ENCODE results near the gene EPHA3.

The EPHA3 gene

DNA sequence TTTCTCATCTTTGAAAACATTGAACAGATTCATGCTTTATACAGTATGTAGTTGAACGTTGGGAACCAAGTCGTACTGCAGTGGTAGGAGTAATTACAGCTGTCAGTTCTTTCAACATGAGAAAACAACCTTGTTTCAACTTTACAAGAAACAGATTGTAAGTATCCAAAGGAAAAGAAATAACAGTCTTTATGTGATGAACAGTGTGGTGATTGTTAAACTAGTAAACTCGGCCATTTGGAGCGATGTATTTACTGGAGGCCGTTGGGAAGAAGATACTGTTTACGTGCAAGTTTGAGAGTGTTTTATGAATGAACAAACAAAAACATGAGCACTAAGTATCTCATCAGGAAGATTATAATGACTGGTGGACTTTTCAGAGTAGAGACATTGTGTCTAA, 48.4 kb downstream of the EPHA3 start:
- H3K4me1 ChIP-seq (ENCODE audit: control insufficient read depth in 2 of 2, insufficient read depth in 1 of 2, low read depth in 1 of 2, low read length in 2 of 2), result peaks cover 0 to 5% of the 10 kb centered on the region in 2 donors
- no peaks in the 10 kb centered on the region for H3K79me1 ChIP-seq (ENCODE audit: low read depth, low read length)
- no peak overlapping the region for H4K91ac ChIP-seq (ENCODE audit: low read depth, low read length, poor library complexity)
- no peak overlapping the region for H3K27ac ChIP-seq (replicated peaks; ENCODE audit: low read length)
- DNase-seq (ENCODE audit: low spot score), result no peak
- WGBS, 2 donors (ENCODE audit: extremely low coverage in 2 of 2, insufficient read length in 2 of 2, insufficient replicate concordance in 1 of 2), result no CpG with 5 or more reads among the region's 6 CpGs
- no peak overlapping the region for H2AK5ac ChIP-seq (ENCODE audit: low read depth, low read length)
- H3K36me3 ChIP-seq (replicated peaks in 1 of 2; ENCODE audit: control insufficient read depth in 2 of 2, insufficient read depth in 2 of 2, low read length in 2 of 2), result no peaks in the 10 kb centered on the region
- H4K8ac ChIP-seq (ENCODE audit: low read depth, low read length), result no peak overlapping the region
- H3K4ac ChIP-seq (ENCODE audit: low read length), result no peak overlapping the region
- H2BK5ac ChIP-seq (ENCODE audit: low read length), result no peak overlapping the region
- no peak overlapping the region for H2BK120ac ChIP-seq (ENCODE audit: low read depth, low read length)
- H3K18ac ChIP-seq (ENCODE audit: low read length), result no peak overlapping the region
- peak overlapping the region; percentile 33 for H2AFZ ChIP-seq (ENCODE audit: low read length)
- no peak overlapping the region for H2BK15ac ChIP-seq (ENCODE audit: low read length)
- no peak overlapping the region for H3K4me3 ChIP-seq (ENCODE audit: low read length in 2 of 2)
- no peak overlapping the region for H3K23ac ChIP-seq (ENCODE audit: low read depth, low read length, poor library complexity)
- H3K9ac ChIP-seq (ENCODE audit: low read depth, low read length, poor library complexity), result no peak overlapping the region
- H3K27me3 ChIP-seq (ENCODE audit: control insufficient read depth in 3 of 3, insufficient read depth in 3 of 3, low read depth in 1 of 3, low read length in 3 of 3), result peaks cover 0 to 2% (median 0%) of the 10 kb centered on the region in 3 experiments
- no peaks in the 10 kb centered on the region for H3K9me3 ChIP-seq (replicated peaks in 1 of 2; ENCODE audit: control insufficient read depth in 2 of 2, insufficient read depth in 1 of 2, low read depth in 1 of 2, low read length in 2 of 2)
- H2BK12ac ChIP-seq (ENCODE audit: low read length), result no peak overlapping the region
- no peak overlapping the region for H3K4me2 ChIP-seq (ENCODE audit: insufficient read depth, low read length, poor library complexity, severe bottlenecking)
- H3K14ac ChIP-seq (ENCODE audit: low read length), result no peak overlapping the region

DNA sequence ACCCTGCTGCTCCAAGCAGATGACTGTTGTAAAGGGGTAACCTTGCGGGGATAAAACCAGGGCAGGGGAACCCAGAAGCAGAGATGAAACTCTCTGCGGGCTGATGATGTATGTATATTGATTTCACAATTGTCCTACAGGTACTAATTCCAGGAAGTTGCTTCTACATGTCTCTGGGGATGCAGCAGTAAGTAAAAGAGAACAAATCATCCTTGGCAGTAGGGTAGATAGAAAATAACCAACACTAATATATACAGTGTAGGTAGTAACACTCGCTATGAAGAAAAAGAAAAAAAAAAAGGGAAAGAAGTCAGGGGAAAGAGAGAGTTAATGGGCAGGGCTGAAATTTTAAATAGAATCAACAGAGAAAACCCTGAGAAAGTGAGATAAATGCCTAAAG, 50.2 kb downstream of the EPHA3 start:
- no peak overlapping the region for H3K27ac ChIP-seq (replicated peaks; ENCODE audit: low read length)
- no CpG with 5 or more reads among the region's 3 CpGs for WGBS, 2 donors (ENCODE audit: extremely low coverage in 2 of 2, insufficient read length in 2 of 2, insufficient replicate concordance in 1 of 2)
- peaks cover 0 to 2% (median 0%) of the 10 kb centered on the region in 3 experiments for H3K27me3 ChIP-seq (ENCODE audit: control insufficient read depth in 3 of 3, insufficient read depth in 3 of 3, low read depth in 1 of 3, low read length in 3 of 3)

DNA sequence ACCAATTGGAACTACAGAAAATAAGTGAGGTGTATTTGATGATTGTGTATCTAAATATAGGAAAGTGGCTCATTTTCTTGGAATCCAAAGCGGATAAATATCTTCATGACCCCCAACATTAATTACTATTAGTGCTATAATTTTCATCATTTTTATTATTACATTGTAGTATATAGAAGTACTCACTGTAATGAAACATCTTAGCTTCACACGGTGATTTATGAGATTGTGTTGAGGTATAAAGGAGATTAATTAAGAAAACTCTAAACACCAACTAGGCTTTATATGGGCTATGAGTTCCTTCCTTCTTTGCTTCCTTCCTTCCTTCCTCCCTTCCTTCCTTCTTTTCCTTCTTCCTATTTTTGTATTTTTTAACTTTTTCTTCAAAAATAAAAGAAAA, 52.2 kb downstream of the EPHA3 start:
- H3K4me2 ChIP-seq (ENCODE audit: insufficient read depth, low read length, poor library complexity, severe bottlenecking), result no peak overlapping the region
- WGBS, 2 donors (ENCODE audit: extremely low coverage in 2 of 2, insufficient read length in 2 of 2, insufficient replicate concordance in 1 of 2), result no CpG with 5 or more reads among the region's 2 CpGs
- no peak overlapping the region for H3K23ac ChIP-seq (ENCODE audit: low read depth, low read length, poor library complexity)
- H3K36me3 ChIP-seq (replicated peaks in 1 of 2; ENCODE audit: control insufficient read depth in 2 of 2, insufficient read depth in 2 of 2, low read length in 2 of 2), result no peaks in the 10 kb centered on the region
- no peaks in the 10 kb centered on the region for H3K79me1 ChIP-seq (ENCODE audit: low read depth, low read length)
- H3K14ac ChIP-seq (ENCODE audit: low read length), result no peak overlapping the region
- no peak overlapping the region for H3K9ac ChIP-seq (ENCODE audit: low read depth, low read length, poor library complexity)
- no peak overlapping the region for H3K4me3 ChIP-seq (ENCODE audit: low read length in 2 of 2)
- no peak overlapping the region for H2BK120ac ChIP-seq (ENCODE audit: low read depth, low read length)
- no peak overlapping the region for H4K91ac ChIP-seq (ENCODE audit: low read depth, low read length, poor library complexity)
- no peak overlapping the region for H4K8ac ChIP-seq (ENCODE audit: low read depth, low read length)
- H3K18ac ChIP-seq (ENCODE audit: low read length), result no peak overlapping the region
- no peaks in the 10 kb centered on the region for H3K4me1 ChIP-seq (ENCODE audit: control insufficient read depth in 2 of 2, insufficient read depth in 1 of 2, low read depth in 1 of 2, low read length in 2 of 2)
- no peak overlapping the region for H2BK12ac ChIP-seq (ENCODE audit: low read length)
- no peak overlapping the region for H3K27ac ChIP-seq (replicated peaks; ENCODE audit: low read length)
- DNase-seq (ENCODE audit: low spot score), result no peak
- H2BK15ac ChIP-seq (ENCODE audit: low read length), result no peak overlapping the region
- peaks cover 0 to 2% (median 0%) of the 10 kb centered on the region in 3 experiments for H3K27me3 ChIP-seq (ENCODE audit: control insufficient read depth in 3 of 3, insufficient read depth in 3 of 3, low read depth in 1 of 3, low read length in 3 of 3)
- no peaks in the 10 kb centered on the region for H3K9me3 ChIP-seq (replicated peaks in 1 of 2; ENCODE audit: control insufficient read depth in 2 of 2, insufficient read depth in 1 of 2, low read depth in 1 of 2, low read length in 2 of 2)
- no peak overlapping the region for H2AFZ ChIP-seq (ENCODE audit: low read length)
- no peak overlapping the region for H2AK5ac ChIP-seq (ENCODE audit: low read depth, low read length)
- no peak overlapping the region for H2BK5ac ChIP-seq (ENCODE audit: low read length)
- H3K4ac ChIP-seq (ENCODE audit: low read length), result no peak overlapping the region

More for the DNA sequence above, 50.2 kb downstream of the EPHA3 start:
- peaks cover 0 to 5% of the 10 kb centered on the region in 2 donors for H3K4me1 ChIP-seq (ENCODE audit: control insufficient read depth in 2 of 2, insufficient read depth in 1 of 2, low read depth in 1 of 2, low read length in 2 of 2)
- H3K4ac ChIP-seq (ENCODE audit: low read length), result no peak overlapping the region
- no peak overlapping the region for H2AK5ac ChIP-seq (ENCODE audit: low read depth, low read length)
- no peaks in the 10 kb centered on the region for H3K79me1 ChIP-seq (ENCODE audit: low read depth, low read length)
- no peak overlapping the region for H3K23ac ChIP-seq (ENCODE audit: low read depth, low read length, poor library complexity)
- no peak overlapping the region for H3K18ac ChIP-seq (ENCODE audit: low read length)
- no peak overlapping the region for H2BK120ac ChIP-seq (ENCODE audit: low read depth, low read length)
- H4K8ac ChIP-seq (ENCODE audit: low read depth, low read length), result no peak overlapping the region
- H3K9me3 ChIP-seq (replicated peaks in 1 of 2; ENCODE audit: control insufficient read depth in 2 of 2, insufficient read depth in 1 of 2, low read depth in 1 of 2, low read length in 2 of 2), result no peaks in the 10 kb centered on the region
- H3K4me2 ChIP-seq (ENCODE audit: insufficient read depth, low read length, poor library complexity, severe bottlenecking), result no peak overlapping the region
- no peak overlapping the region for H2BK12ac ChIP-seq (ENCODE audit: low read length)
- no peak overlapping the region for H2AFZ ChIP-seq (ENCODE audit: low read length)
- H2BK5ac ChIP-seq (ENCODE audit: low read length), result no peak overlapping the region
- H3K9ac ChIP-seq (ENCODE audit: low read depth, low read length, poor library complexity), result no peak overlapping the region
- H3K36me3 ChIP-seq (replicated peaks in 1 of 2; ENCODE audit: control insufficient read depth in 2 of 2, insufficient read depth in 2 of 2, low read length in 2 of 2), result no peaks in the 10 kb centered on the region
- DNase-seq (ENCODE audit: low spot score), result no peak
- H2BK15ac ChIP-seq (ENCODE audit: low read length), result no peak overlapping the region
- no peak overlapping the region for H4K91ac ChIP-seq (ENCODE audit: low read depth, low read length, poor library complexity)
- no peak overlapping the region for H3K4me3 ChIP-seq (ENCODE audit: low read length in 2 of 2)
- no peak overlapping the region for H3K14ac ChIP-seq (ENCODE audit: low read length)

DNA sequence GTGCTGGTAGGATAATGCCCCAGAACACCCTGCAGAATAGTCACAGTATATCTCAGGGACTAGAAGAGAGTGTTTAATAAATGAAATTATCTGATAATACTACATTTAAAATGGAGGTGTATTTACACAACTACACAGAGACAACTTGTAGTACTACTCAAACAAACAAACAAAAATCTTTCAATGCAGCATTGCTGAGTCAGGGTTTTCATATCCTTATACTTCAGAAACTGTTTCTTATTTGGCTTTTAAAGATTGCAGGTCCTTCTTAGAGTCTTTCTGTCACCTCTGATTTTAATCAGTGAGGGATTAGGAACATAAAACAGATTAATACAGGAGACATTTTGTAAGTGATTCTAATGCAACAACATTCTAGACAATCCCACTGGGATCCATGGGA, 57.4 kb downstream of the EPHA3 start:
- H2BK12ac ChIP-seq (ENCODE audit: low read length), result no peak overlapping the region
- no peaks in the 10 kb centered on the region for H3K27me3 ChIP-seq (ENCODE audit: control insufficient read depth in 3 of 3, insufficient read depth in 3 of 3, low read depth in 1 of 3, low read length in 3 of 3)
- no peaks in the 10 kb centered on the region for H3K36me3 ChIP-seq (replicated peaks in 1 of 2; ENCODE audit: control insufficient read depth in 2 of 2, insufficient read depth in 2 of 2, low read length in 2 of 2)
- H3K79me1 ChIP-seq (ENCODE audit: low read depth, low read length), result no peaks in the 10 kb centered on the region
- H2BK5ac ChIP-seq (ENCODE audit: low read length), result no peak overlapping the region
- peaks cover 0 to 6% of the 10 kb centered on the region in 2 donors for H3K4me1 ChIP-seq (ENCODE audit: control insufficient read depth in 2 of 2, insufficient read depth in 1 of 2, low read depth in 1 of 2, low read length in 2 of 2)
- no peak overlapping the region for H3K18ac ChIP-seq (ENCODE audit: low read length)
- no peak overlapping the region for H2BK15ac ChIP-seq (ENCODE audit: low read length)
- H3K23ac ChIP-seq (ENCODE audit: low read depth, low read length, poor library complexity), result no peak overlapping the region
- DNase-seq (ENCODE audit: low spot score), result no peak
- no peak overlapping the region for H3K4me3 ChIP-seq (ENCODE audit: low read length in 2 of 2)
- H2AFZ ChIP-seq (ENCODE audit: low read length), result peak overlapping the region; percentile 11
- H4K91ac ChIP-seq (ENCODE audit: low read depth, low read length, poor library complexity), result no peak overlapping the region
- H3K9ac ChIP-seq (ENCODE audit: low read depth, low read length, poor library complexity), result no peak overlapping the region
- no peak overlapping the region for H4K8ac ChIP-seq (ENCODE audit: low read depth, low read length)
- H2AK5ac ChIP-seq (ENCODE audit: low read depth, low read length), result no peak overlapping the region
- no peak overlapping the region for H2BK120ac ChIP-seq (ENCODE audit: low read depth, low read length)
- no peaks in the 10 kb centered on the region for H3K9me3 ChIP-seq (replicated peaks in 1 of 2; ENCODE audit: control insufficient read depth in 2 of 2, insufficient read depth in 1 of 2, low read depth in 1 of 2, low read length in 2 of 2)
- H3K14ac ChIP-seq (ENCODE audit: low read length), result no peak overlapping the region
- H3K4ac ChIP-seq (ENCODE audit: low read length), result no peak overlapping the region
- H3K27ac ChIP-seq (replicated peaks; ENCODE audit: low read length), result no peak overlapping the region
- H3K4me2 ChIP-seq (ENCODE audit: insufficient read depth, low read length, poor library complexity, severe bottlenecking), result no peak overlapping the region

All from neuronal stem cell (in vitro differentiated cells).